NCI-H226 (cell line): ENCODE measurements around the gene STRADB.
"Not testable (repeated sequence)": the region's sequence is repeated elsewhere in the genome, so short reads cannot be mapped to it uniquely, and the experiment has no call there.

Experiments
- DNase-seq: peaks from one replicate; pipeline ENCODE4 v3.0.0-alpha.2; 2015

STRADB gene

DNA sequence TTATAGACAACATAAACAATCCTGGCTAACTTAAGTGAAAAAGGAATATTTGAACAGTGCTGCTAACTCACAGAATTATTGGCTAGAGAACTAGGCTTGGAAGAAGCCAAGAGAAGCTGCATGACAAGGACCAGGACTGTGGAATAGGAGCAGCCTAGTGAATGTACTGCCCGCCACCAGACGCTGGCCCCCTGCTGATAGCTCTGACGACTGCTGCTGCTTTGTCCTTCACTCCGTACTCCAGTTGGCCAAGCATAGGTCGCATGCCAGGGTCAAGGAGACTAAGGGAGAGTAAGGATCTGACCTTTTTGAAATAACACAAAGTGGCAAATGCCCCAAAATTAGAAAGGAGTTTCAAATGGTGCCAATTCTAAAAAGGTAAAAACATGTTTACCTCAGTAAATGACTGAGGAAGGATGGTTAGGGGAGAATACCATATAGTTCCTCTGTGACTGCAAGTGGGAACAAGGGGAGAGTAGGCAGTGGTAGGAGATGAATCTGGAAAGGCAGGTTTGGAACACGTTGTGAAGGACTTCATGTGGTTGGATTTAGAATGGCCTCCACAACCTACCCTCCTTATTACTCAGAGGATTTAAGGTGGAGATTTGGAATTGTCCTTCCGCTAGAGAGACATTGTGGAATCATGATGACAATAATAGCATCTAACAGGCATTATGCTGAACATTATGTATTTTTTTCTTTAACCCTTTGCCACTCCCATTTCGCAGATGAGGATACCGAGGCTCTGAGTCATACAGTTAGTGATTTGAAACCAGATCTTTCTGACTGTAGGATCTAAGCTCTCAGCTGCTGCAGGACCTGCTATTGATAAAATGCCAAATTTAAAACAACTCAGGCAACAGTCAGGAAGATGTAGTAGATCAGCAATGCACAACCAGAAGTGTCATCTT lies 19.5 kb downstream of the STRADB start:
- no peak for DNase-seq

DNA sequence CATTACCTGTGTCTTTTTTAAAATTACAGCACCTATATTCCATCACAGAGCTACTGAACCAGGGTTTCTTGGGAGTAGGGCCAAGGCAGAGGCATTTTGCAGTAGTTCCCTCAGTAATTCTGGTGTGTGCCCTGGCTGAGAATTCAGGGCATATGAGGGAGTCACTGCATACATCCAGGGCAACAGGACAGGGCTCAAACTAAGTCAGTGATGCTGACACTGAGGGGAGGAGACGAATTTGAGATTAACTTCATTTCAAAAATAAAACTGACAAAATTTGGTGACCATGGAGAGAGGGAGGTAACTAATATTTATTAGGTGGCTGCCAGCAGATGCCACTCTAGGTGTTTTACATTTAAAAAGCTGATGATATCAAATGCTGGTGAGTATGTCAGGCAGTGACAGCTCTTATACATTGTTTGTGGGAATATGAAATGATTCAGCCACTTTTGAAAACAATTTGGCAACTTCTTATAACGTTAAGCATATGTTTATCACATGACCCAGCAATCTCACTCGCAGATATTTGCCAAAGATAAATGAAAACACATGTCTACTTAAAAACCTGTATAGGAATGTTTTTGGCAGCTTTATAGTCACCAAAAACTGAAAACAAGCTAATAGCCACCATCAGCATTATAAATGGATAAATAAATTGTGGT lies 20.3 kb downstream of the STRADB start:
- no peak for DNase-seq

DNA sequence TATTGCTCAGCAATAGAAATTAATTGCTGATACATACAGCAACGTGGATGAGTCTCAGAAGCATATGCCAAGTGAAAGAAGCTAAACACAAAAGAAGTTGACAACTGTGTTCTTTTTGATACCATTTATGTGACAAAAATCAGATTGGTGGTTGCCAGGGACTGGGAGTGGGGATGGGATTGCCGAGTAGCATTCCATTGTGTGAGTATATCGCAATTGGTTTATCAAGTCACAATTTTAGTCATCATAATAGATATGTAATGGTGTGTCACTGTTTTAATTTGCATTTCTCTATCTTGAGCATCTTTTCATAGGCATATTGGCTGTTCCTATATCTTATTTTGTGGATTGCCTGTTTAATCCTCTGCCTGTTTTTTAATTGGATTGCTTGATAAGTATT lies 20.9 kb downstream of the STRADB start:
- DNase-seq: no peak

DNA sequence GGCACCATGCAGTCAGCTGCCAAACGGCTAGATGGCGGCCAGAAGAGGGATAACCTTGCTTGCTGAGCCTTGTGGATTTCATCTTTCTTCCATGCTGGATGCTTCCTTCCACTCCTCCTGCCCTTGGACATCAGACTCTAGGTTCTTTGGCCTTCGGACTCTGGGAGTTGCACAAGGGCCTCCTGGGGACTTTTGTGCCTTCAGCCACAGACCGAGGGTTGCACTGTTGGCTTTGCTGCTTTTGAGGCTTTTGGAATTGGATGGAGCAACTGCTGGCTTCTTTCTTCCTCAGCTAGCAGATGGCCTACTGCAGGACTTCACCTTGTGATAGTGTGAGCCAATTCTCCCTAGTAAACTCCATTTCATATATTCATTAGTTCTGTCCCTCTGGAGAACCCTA lies 31.0 kb downstream of the STRADB start:
- DNase-seq: no peak

DNA sequence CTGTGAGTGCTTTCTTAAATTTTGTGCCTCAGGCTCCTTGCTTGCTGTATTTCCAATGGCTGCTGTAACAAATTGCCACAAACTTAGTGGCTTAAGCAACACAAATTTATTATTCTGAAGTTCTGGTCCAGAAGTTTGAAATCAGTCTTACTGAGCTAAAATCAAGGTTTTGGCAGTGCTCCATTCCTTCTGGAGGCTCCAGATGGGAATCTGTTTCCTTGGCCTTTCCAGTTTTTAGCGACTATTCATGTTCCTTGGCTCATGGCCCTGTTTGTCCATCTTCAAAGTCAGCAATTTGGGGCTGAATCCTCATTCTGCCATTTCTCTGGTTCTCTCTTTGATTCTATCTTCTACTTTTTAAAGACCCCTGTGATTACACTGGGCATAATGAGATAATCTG lies 31.8 kb downstream of the STRADB start:
- no peak for DNase-seq

DNA sequence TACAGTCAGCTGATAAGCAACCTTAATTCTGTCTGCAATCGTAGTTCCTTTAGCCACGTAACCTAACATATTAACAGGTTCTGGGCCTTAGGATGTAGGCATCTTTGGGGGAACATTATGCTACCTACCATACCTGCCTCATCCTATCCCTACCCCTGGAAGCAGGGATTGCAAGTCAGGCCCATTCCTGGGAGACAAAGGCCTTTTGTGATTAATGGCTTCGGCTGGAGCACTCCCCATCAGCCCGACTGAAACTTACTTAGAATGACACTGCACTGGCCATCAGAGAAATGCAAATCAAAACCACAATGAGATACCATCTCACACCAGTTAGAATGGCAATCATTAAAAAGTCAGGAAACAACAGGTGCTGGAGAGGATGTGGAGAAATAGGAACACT lies 32.2 kb downstream of the STRADB start:
- DNase-seq: not testable (repeated sequence)

DNA sequence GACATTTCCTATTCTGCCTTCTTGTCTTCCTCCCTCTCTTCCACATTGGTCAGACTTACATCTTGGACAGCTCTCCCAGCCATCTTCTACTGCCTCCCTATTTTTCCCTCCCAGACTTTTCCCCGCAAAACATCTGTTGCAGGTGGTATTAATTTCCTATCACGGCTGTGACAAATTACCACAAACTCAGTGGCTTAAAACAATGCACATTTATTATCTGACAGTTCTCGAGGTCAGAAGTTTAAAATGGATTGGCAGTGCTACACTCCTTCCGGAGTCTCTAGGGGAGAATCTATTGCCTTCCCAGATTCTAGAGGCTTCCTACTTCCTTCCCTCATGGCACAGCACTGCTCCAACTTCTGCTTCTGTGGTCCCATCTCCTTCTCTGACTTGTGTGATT lies 33.3 kb downstream of the STRADB start:
- DNase-seq: no peak

DNA sequence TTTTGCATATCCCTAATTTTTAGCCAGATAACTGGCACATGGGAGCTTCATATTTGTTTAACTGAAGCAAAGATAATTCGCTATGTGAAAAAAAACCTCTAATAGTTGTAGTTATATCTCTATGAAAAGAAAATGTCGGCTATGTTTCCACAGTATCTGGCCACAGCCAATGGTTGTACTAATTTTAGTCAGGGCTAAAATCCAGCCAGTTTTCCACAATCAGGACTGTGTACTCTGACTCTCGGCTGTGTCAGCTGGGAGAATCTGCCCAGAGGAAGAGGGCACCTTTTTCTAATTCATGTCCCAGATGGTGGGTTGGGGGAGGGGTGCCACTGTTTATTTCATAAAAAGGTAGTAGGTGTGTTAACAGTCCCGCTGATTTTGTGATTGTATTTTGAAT lies 38.8 kb downstream of the STRADB start:
- DNase-seq: no peak

DNA sequence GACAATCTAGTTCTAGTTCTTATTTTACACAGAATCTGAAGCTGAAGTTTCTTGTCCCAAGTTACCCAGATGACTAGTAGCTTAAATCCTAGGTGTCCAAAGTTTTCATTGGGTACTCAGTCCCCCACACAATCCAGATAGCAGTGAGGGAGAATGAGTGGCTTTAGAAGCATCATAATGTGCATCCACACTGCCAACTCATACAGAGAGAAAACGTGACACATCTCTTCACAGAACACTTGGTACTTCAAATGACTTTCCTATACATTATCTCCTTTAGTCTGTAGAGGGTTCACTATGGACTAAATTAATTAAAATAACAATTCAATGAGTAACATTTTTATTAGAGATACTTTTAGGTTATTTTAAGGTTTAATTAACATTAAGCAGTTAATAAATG lies 45.2 kb downstream of the STRADB start:
- no peak for DNase-seq

DNA sequence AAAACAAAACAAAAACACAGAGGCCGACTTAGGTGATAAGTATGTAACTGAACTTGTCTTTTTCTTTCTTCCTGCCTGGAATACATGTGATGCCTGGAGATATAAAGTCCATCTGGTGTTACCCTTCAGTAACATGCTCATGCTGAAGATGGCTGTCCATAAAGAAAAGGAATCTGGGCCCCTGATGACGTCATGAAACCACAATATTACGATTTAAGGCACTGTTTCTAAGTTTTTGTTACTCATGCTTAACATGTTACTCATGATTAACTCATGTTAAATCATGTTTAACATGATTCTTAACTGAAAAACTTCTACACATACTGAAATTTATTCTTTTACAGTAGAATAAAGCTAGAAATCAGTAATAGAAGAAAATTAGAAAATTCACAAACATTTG lies 49.0 kb downstream of the STRADB start:
- DNase-seq: no peak

DNA sequence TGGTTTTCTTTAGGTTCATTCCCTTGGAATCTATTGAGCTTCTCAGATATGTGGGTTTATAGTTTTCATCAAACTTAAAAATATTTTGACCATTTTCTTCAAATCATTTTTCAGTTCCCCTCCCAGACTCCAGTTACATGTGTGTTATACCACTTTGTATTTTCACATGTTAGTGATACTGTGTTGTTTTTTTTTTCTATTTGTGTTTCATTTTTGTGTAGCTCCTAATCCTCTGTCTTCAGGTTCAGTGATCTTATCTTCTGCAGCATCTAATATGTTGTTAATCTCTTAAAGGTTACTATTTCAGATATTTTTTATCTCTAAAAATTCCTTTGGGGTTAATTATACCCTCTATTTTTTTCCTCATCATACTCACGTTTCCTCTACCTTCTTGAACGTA lies 51.2 kb downstream of the STRADB start:
- no peak for DNase-seq

DNA sequence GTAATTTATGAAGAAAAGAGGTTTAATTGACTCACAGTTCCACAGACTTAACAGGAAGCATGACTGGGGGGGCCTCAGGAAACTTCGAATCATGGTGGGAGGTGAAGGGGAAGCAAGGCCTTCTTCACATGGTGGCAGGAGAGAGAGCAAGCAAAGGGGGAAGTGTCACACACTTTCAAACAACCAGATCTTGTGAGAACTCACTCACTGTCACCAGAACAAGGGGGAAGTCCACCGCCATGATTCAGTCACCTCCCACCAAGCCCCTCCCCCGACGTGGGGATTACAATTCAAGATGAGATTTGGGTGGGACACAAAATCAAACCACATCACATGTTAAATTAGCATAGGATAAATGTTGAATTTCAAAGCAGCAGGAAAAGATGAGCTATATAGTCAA lies 56.2 kb downstream of the STRADB start:
- no peak for DNase-seq

DNA sequence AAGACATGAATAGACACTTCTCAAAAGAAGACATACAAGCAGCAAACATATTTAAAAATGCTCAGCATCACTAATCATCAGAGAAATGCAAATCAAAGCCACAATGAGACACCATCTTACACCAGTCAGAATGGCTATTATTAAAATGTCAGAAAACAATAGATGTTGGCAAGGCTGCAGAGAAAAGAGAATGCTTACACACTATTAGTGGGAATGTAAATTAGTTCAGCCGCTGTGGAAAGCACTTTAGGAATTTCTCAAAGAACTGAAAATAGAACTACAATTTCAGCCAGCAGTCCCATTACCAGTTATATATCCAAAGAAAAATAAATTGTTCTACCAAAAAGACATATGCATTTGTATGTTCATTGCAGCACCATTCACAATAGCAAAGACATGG lies 61.7 kb downstream of the STRADB start:
- no peak for DNase-seq

DNA sequence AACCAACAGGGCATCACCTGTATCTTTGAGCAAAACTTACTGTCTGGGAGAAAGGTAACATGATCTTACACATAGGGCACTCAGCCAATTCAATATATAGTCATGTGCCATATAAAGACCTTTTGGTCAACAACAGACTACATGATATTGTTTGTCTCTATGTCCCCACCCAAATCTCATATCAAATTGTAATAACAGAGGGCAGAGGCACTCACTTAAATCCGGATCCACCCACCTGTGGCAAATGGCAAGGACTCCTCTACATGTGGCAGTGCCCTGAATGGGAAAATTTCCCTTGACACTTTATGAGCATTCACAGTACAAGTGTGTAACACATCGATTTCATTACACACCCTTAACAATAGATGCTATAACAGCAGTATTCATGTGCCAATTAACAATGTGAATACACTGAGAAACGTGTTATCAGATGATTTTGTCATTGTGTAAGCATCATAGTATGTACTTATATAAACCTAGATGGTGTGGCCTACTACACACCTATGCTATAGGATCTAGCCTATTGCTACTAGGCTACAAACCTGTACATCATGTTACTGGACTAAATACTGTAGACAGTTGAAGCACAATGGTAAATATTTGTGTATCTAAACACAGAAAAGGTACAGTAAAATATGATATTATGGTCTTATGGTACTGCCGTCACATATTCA lies 64.2 kb downstream of the STRADB start:
- DNase-seq: no peak

DNA sequence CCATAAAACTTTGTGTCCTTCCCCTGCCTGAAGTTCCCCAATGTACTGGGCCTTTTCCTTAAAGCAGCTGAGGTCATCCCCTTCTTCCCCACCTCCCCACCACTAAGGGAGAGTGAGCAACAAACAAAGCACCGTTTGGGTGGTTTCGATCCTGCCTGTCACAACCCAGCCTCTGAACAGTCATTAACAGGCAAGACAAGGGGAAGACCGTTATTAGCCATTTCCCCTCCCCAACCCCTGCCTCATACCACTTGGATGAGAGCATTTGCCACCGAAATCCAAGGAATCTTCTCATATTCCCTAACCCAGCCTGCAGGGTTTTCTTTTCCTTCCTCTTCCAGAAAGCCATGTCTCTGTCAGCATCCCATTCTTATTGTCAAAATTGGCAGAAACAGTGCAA lies 65.6 kb downstream of the STRADB start:
- no peak for DNase-seq

DNA sequence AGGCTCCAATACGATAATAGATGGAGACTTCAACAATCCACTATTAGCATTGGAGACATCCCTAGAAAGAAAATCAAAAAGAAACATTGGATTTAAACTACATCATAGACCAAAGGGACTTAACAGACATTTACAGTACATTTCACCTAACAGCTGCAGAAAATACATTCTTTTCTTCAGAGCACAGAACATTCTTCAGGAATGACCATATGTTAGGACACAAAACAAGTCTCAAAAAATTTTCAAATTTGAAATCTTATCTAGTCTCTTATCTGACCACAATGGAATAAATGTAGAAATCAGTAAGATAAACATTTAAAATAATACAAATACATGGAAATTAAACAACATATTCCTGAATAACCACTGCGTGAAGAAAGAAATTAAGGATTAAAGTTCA lies 68.7 kb downstream of the STRADB start:
- DNase-seq: no peak

DNA sequence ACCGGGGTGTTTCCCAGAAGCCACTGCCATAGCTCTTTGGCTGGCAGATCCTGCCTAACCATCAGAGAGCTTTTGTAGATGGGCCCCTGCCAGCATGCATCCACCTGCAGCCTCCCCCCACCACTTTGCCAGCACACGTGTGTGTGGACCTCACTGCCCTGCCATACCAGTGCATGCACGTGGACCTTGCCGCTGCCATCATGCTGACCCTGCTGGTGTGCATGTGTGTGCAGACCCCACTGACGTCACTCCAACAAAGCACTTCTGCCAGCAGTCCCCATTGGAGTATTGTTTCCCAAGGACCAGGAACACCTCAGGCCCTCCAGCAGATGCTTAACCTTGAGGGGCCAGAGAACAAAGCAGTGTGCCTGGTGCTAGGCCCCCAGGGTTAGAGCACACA lies 71.4 kb downstream of the STRADB start:
- DNase-seq: no peak

DNA sequence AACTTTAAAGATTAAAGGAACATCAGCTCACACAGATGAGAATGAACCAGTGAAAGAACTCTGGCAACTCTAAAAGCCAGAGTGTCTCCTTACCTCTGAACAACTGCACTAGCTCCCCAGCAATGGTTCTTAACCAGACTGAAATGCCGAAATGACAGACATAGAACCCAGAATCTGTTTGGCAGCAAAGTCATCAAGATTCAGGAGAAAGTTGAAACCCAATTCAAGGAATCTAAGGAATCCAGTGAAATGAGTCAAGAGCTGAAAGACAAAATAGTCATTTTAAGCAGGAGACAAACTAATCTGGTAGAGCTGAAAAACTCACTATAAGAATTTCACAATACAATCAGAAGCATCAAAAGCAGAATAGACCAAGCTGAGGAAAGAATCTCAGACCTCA lies 72.0 kb downstream of the STRADB start:
- no peak for DNase-seq
